Bronchial epithelial cell (primary cell): ENCODE data around the gene RPS6KA2. TPM values are rescaled to one million over a fixed set of nuclear protein-coding genes. Genes with fewer than 3 reads are reported as not detected.

Experiments used
- DNase-seq: peaks from one replicate; pipeline ENCODE4 v3.0.0-alpha.2; 2010; ENCODE audit warnings: low read depth
- FAIRE-seq: peaks from 2 replicates; lab custom pipeline; 2011; peaks lifted over from hg19 to GRCh38; lab: Jason Lieb, UNC
- H3K27me3 ChIP-seq: 2 replicates; pipeline ENCODE4 v1.5.1; 2011; ENCODE audit warnings: low read length; ENCODE audit not compliant: control insufficient read depth, insufficient read depth
- H3K36me3 ChIP-seq: 2 replicates; pipeline ENCODE4 v1.5.1; 2011; ENCODE audit warnings: low read length; ENCODE audit not compliant: control insufficient read depth, insufficient read depth
- H3K4me3 ChIP-seq: 2 replicates; pipeline ENCODE4 v1.5.1; 2011; ENCODE audit warnings: mild to moderate bottlenecking, low read depth, low read length, control low read depth
- total RNA-seq: library from RNA; depleted of rRNA; stranded (reverse); fragments of >200 nt; gene quantifications from 2 replicates; pipeline ENCODE4 v1.2.1, GENCODE V29; 2014
- TF ChIP-seq, protein P1 (sequence below): IDR thresholded peaks from 2 replicates; pipeline ENCODE4 v1.5.1; 2011; ENCODE audit warnings: mild to moderate bottlenecking, moderate library complexity, low read length, control low read depth, inconsistent platforms; ENCODE audit not compliant: insufficient read depth, severe bottlenecking

The RPS6KA2 gene
- total RNA-seq, 1 donor from 2014 or later: 42.6 TPM

- FAIRE-seq: no peak
- no peak for DNase-seq
- Histone ChIP-seq H3K4me3 (no peak overlapping the region), H3K36me3 (peaks cover 5% of the 10 kb centered on the region), H3K27me3 (no peaks in the 10 kb centered on the region)
- TF ChIP-seq, protein P1, sequence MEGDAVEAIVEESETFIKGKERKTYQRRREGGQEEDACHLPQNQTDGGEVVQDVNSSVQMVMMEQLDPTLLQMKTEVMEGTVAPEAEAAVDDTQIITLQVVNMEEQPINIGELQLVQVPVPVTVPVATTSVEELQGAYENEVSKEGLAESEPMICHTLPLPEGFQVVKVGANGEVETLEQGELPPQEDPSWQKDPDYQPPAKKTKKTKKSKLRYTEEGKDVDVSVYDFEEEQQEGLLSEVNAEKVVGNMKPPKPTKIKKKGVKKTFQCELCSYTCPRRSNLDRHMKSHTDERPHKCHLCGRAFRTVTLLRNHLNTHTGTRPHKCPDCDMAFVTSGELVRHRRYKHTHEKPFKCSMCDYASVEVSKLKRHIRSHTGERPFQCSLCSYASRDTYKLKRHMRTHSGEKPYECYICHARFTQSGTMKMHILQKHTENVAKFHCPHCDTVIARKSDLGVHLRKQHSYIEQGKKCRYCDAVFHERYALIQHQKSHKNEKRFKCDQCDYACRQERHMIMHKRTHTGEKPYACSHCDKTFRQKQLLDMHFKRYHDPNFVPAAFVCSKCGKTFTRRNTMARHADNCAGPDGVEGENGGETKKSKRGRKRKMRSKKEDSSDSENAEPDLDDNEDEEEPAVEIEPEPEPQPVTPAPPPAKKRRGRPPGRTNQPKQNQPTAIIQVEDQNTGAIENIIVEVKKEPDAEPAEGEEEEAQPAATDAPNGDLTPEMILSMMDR: no peak
Observed at GRCh38 chr6:166526937-166527336, 100.1 kb downstream of the RPS6KA2 start.

GRCh38 chr6:166525567-166525966 lies 101.5 kb downstream of the RPS6KA2 start:
- no peak for FAIRE-seq
- Histone ChIP-seq H3K4me3 (no peak overlapping the region), H3K27me3 (no peaks in the 10 kb centered on the region), H3K36me3 (peaks cover 5% of the 10 kb centered on the region)
- DNase-seq: no peak
- TF ChIP-seq, protein P1: no peak

- TF ChIP-seq, protein P1: no peak
- DNase-seq: no peak
- Histone ChIP-seq H3K36me3 (peaks cover 2% of the 10 kb centered on the region), H3K27me3 (no peaks in the 10 kb centered on the region), H3K4me3 (no peak overlapping the region)
- FAIRE-seq: peak; percentile 64
Observed at GRCh38 chr6:166523782-166524559, 103.1 kb downstream of the RPS6KA2 start.

GRCh38 chr6:166520905-166521834 lies 105.9 kb downstream of the RPS6KA2 start:
- DNase-seq (no peak), FAIRE-seq (no peak)
- H3K27me3 ChIP-seq: no peaks in the 10 kb centered on the region
- no peak overlapping the region for H3K4me3 ChIP-seq
- H3K36me3 ChIP-seq: peaks cover 2% of the 10 kb centered on the region
- TF ChIP-seq, protein P1: no peak

DNA sequence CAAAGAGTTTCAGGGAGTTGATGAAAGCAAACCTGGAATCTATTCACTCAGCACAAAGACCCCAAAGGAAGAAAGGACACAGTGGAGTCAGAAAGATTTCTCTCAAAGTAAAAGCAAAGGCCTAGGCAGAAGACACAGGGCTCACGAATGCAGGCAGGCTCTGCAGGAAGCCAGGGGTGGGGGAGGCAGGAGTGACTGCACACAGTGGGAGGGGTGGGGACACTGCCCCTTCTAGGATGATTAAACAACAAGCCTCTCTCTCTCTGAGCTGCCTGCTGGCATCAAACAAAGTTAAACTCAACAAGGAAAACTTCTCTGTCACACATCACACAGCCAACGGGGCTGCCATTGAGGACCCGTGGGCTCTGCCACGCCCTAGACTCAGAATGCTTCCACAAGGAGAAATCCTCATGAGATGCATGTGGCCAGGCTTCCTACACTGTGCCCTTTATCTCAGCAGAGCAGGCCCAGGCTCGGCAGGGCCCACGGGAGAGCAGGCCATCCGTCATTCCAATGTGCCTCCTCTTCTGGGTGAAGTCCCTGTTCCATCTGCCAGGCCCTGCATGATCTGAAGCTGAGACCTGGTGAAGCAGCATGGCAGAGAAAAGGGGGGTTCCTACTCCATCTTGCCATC lies 110.7 kb downstream of the RPS6KA2 start:
- TF ChIP-seq, protein P1: no peak

More for the DNA sequence above, 110.7 kb downstream of the RPS6KA2 start:
- H3K36me3 ChIP-seq: no peaks in the 10 kb centered on the region
- DNase-seq: no peak
- H3K27me3 ChIP-seq: no peaks in the 10 kb centered on the region
- no peak overlapping the region for H3K4me3 ChIP-seq
- no peak for FAIRE-seq
